Endothelial cell of umbilical vein (primary cell): Measurements from ENCODE around the gene CCR7. TPM values are rescaled to one million over a fixed set of nuclear protein-coding genes. Genes with fewer than 3 reads are reported as not detected.

ENCODE experiments used
- BruUV-seq: library from RNA; stranded (reverse); fragments of 400-500 nt; replicated peaks from 2 replicates; lab custom pipeline; 2021; lab: Mats Ljungman, UMichigan
- CTCF ChIA-PET: fragments of 300-600, 350-600 bp; sonication (Branson Sonifier 250); formaldehyde crosslinking; loops from one replicate; lab custom pipeline; 2021; ENCODE audit warnings: antibody characterized with exemption, inconsistent platforms; lab: Charles Lee
- POLR2A ChIA-PET: fragments of 300-600, 350-600 bp; sonication (Branson Sonifier 250); formaldehyde crosslinking; loops from one replicate; lab custom pipeline; 2021; ENCODE audit warnings: antibody characterized with exemption, inconsistent platforms; lab: Charles Lee
- DNase-seq: peaks from one replicate; pipeline ENCODE4 v3.0.0-alpha.2; 2011; ENCODE audit warnings: low read depth, low spot score
- FAIRE-seq: peaks from 2 replicates; lab custom pipeline; 2011; peaks lifted over from hg19 to GRCh38; lab: Jason Lieb, UNC
- H2AFZ ChIP-seq: 2 replicates; pipeline ENCODE4 v1.6.0; 2012; ENCODE audit warnings: low read depth, low read length, control low read depth, inconsistent platforms
- H3K27ac ChIP-seq: 2 replicates; pipeline ENCODE4 v1.5.1; 2011; ENCODE audit warnings: low read depth, mild to moderate bottlenecking, control low read depth, low read length, moderate library complexity; ENCODE audit not compliant: insufficient read depth
- H3K27me3 ChIP-seq, 2 experiments: 2 replicates each; pipeline versions ENCODE4 v1.6.0 to v1.6.1; 2011; ENCODE audit warnings: low read length in 2 of 2, mixed read lengths in 1 of 2; ENCODE audit not compliant: control insufficient read depth in 2 of 2, insufficient read depth in 2 of 2
- H3K36me3 ChIP-seq, 2 experiments: 2 replicates in 1 of 2; 3 replicates in 1 of 2; pipeline ENCODE4 v1.5.1; 2011; ENCODE audit warnings: low read length in 2 of 2, mild to moderate bottlenecking in 1 of 2, moderate library complexity in 1 of 2; ENCODE audit not compliant: control insufficient read depth in 2 of 2, insufficient read depth in 2 of 2; ENCODE audit errors: extremely low read depth in 1 of 2
- H3K4me1 ChIP-seq: 3 replicates; pipeline ENCODE4 v1.5.1; 2011; ENCODE audit warnings: mild to moderate bottlenecking, low read length; ENCODE audit not compliant: control insufficient read depth, insufficient read depth; ENCODE audit errors: extremely low read depth
- H3K4me2 ChIP-seq: 2 replicates; pipeline ENCODE4 v1.6.1; 2011; ENCODE audit warnings: low read length, control low read depth, mixed read lengths; ENCODE audit not compliant: insufficient read depth
- H3K4me3 ChIP-seq, 3 experiments: fragments of 200-600 bp in 1 of 3; sonication (generic), shearing (Covaris generic) in 1 of 3; replicated peaks in 1 of 3; 2 replicates each; pipeline ENCODE4 v1.5.1; 2011 to 2016; ENCODE audit warnings: control low read depth in 3 of 3, low read length in 3 of 3, mild to moderate bottlenecking in 2 of 3, inconsistent platforms in 1 of 3, low read depth in 1 of 3, moderate library complexity in 1 of 3; ENCODE audit not compliant: insufficient read depth in 1 of 3
- H3K79me2 ChIP-seq: 2 replicates; pipeline ENCODE4 v1.6.0; 2012; ENCODE audit warnings: low read length, inconsistent platforms; ENCODE audit not compliant: control insufficient read depth, insufficient read depth
- H3K9ac ChIP-seq: replicated peaks from 2 replicates; pipeline ENCODE3; 2011; ENCODE audit warnings: low read length, control low read depth; ENCODE audit not compliant: insufficient read depth; ENCODE audit errors: extremely low read depth
- H3K9me1 ChIP-seq: replicated peaks from 3 replicates; pipeline ENCODE4 v1.6.0; 2011; ENCODE audit warnings: mild to moderate bottlenecking, low read length; ENCODE audit not compliant: control insufficient read depth, insufficient read depth; ENCODE audit errors: extremely low read depth
- H3K9me3 ChIP-seq: replicated peaks from 2 replicates; pipeline ENCODE4 v1.5.1; 2012; ENCODE audit warnings: low read length, inconsistent platforms; ENCODE audit not compliant: control insufficient read depth, insufficient read depth
- H4K20me1 ChIP-seq: replicated peaks from 2 replicates; pipeline ENCODE3; 2011; ENCODE audit warnings: mild to moderate bottlenecking, low read length; ENCODE audit not compliant: control insufficient read depth, insufficient read depth; ENCODE audit errors: extremely low read depth
- CTCF ChIP-seq, 2 donors: IDR thresholded peaks; 1 replicate in 1 of 2; 2 replicates in 1 of 2; pipeline ENCODE4 v1.5.1; 2011; ENCODE audit warnings: low read length in 2 of 2, mild to moderate bottlenecking in 2 of 2, moderate library complexity in 2 of 2, control low read depth in 1 of 2, inconsistent platforms in 1 of 2, low read depth in 1 of 2; ENCODE audit not compliant: insufficient read depth in 1 of 2; ENCODE audit errors: extremely low read depth in 1 of 2
- EZH2 ChIP-seq: IDR thresholded peaks from 2 replicates; pipeline ENCODE4 v1.6.1; 2012; ENCODE audit warnings: borderline replicate concordance, low read depth, mild to moderate bottlenecking, moderate library complexity, low read length, inconsistent platforms; ENCODE audit not compliant: severe bottlenecking
- GATA2 ChIP-seq: IDR thresholded peaks from 2 replicates; pipeline ENCODE4 v1.7.0; 2011; ENCODE audit warnings: low read depth, mild to moderate bottlenecking, moderate library complexity, mixed read lengths, low read length; ENCODE audit not compliant: insufficient read length, insufficient read depth
- JUN ChIP-seq: IDR thresholded peaks from 2 replicates; pipeline ENCODE4 v1.6.1; 2011; ENCODE audit warnings: borderline replicate concordance, low read depth; ENCODE audit not compliant: insufficient read length, insufficient read depth
- MAX ChIP-seq: IDR thresholded peaks from 2 replicates; pipeline ENCODE4 v1.6.1; 2011; ENCODE audit not compliant: insufficient read depth, insufficient read length
- POLR2A ChIP-seq: IDR thresholded peaks from 2 replicates; pipeline ENCODE4 v1.6.1; 2012; ENCODE audit warnings: low read depth, mild to moderate bottlenecking, control low read depth, low read length
- dilution Hi-C: fragments of 300-500 bp; cut with MboI; formaldehyde crosslinking; loops from one replicate; pipeline ENCODE4 v1.15.0; 2019; ENCODE audit warnings: low sequenced_read_pairs; ENCODE audit not compliant: extremely low pct_ligation_motif_present
- intact Hi-C: fragments of 100-400 bp; cut with micrococcal nuclease; formaldehyde crosslinking; loops from one replicate; pipeline ENCODE4 v1.10.0; 2022
- polyA plus RNA-seq, 4 experiments: library from polyadenylated mRNA; depleted of rRNA in 3 of 4; stranded (reverse) in 3 of 4; unstranded in 1 of 4; fragments of >200 nt; gene quantifications; 2 replicates each; pipeline versions ENCODE4 v1.2.1 to v1.2.3, GENCODE V29; 2011 to 2012; ENCODE audit warnings: missing spikeins in 1 of 4
- total RNA-seq: library from RNA; stranded (reverse); gene quantifications from 2 replicates; pipeline ENCODE4 v1.2.3, GENCODE V29; 2021

Gene CCR7
- total and polyA plus RNA-seq, 2 donors (not counting 3 experiments of a cell fraction or from before 2014, with no cell fraction given) = 0.18 TPM; not detected in 1

- TF ChIP-seq EZH2 = no peak
- TF ChIP-seq GATA2 = no peak
- no peak for TF ChIP-seq JUN
- no peak for TF ChIP-seq CTCF (IDR thresholded peaks at IDR 0.05; ENCODE audit: extremely low read depth in 1 of 2, insufficient read depth in 1 of 2, low read depth in 1 of 2, low read length in 2 of 2)
- no peak for TF ChIP-seq MAX
- no peak for TF ChIP-seq POLR2A
- no TSS peak for BruUV-seq
- dilution Hi-C loops = no loop called here
- peaks cover 15% of the 10 kb centered on the region for H3K4me1 ChIP-seq
- no peaks in the 10 kb centered on the region for H3K79me2 ChIP-seq
- CTCF ChIA-PET = interaction anchor here (1.5 to 12.3 kb wide), 8 partner anchors 25 to 199 kb away, joined by 3 to 304 read pairs (median 19); partner anchors contain the start of gene TOP2A
- intact Hi-C loops = no loop called here
- no peak for FAIRE-seq
- H3K36me3 ChIP-seq = no peaks in the 10 kb centered on the region
- no peaks in the 10 kb centered on the region for H3K9me3 ChIP-seq
- no peak overlapping the region for H3K9ac ChIP-seq
- H3K27me3 ChIP-seq = peaks cover 15 to 30% of the 10 kb centered on the region in 2 experiments
- no peak overlapping the region for H3K27ac ChIP-seq
- H3K4me2 ChIP-seq = no peak overlapping the region
- POLR2A ChIA-PET = interaction anchor here (0.9 kb wide), 1 partner anchor 28 kb away, joined by 3 read pairs; no protein-coding TSS in a partner anchor
- no peak for DNase-seq
- no peak overlapping the region for H2AFZ ChIP-seq
- H3K4me3 ChIP-seq = no peak overlapping the region
- H3K9me1 ChIP-seq = no peaks in the 10 kb centered on the region
- no peaks in the 10 kb centered on the region for H4K20me1 ChIP-seq
These were observed 3.9 kb downstream of the CCR7 start for GRCh38 chr17:40561294-40561870.
